Measurements from ENCODE around the gene CSRNP2. TPM values are rescaled to one million over a fixed set of nuclear protein-coding genes. Genes with fewer than 3 reads are reported as not detected.
A peak's percentile ranks its signal among the peaks of the same experiment; 100 is the strongest.

The CSRNP2 gene
- total and polyA plus RNA-seq, 12 donors = 7.7 to 25.3 (median 15.8) TPM

- Histone ChIP-seq H3K9me3 (no peaks in the 10 kb centered on the region), H3K27ac (no peak overlapping the region), H3K4me1 (peaks cover 0 to 28% (median 12%) of the 10 kb centered on the region in 9 donors), H3K4me3 (no peak overlapping the region), H3K27me3 (no peaks in the 10 kb centered on the region), H3K36me3 (no peaks in the 10 kb centered on the region)
- TF ChIP-seq CTCF (IDR thresholded peaks at IDR 0.05) = no peak
- intact Hi-C loops (cut with DNase I) = no loop called here
- 74 to 76% methylated on average over 5 of the region's 5 CpGs for WGBS, 2 donors
- DNase-seq (no peak), ATAC-seq (no peak)
Measured at GRCh38 chr12:51028813-51029150, 54.6 kb downstream of the CSRNP2 start.

GRCh38 chr12:51028126-51028812 lies 55.1 kb downstream of the CSRNP2 start:
- DNase-seq (no peak), ATAC-seq (no peak)
- peaks cover 0 to 33% (median 12%) of the 10 kb centered on the region in 9 donors for H3K4me1 ChIP-seq
- H3K27ac ChIP-seq = no peak overlapping the region
- TF ChIP-seq CTCF (IDR thresholded peaks at IDR 0.05) = peak in 2 of 9 donors; percentile 17 to 42
- WGBS, 2 donors = 27% methylated on average over 9 of the region's 9 CpGs
- H3K27me3 ChIP-seq = no peaks in the 10 kb centered on the region
- H3K9me3 ChIP-seq = no peaks in the 10 kb centered on the region
- intact Hi-C loops (cut with DNase I) = no loop called here
- H3K4me3 ChIP-seq = no peak overlapping the region
- H3K36me3 ChIP-seq = no peaks in the 10 kb centered on the region

- intact Hi-C loops (cut with DNase I) = no loop called here
- no peak overlapping the region for H3K4me3 ChIP-seq
- H3K9me3 ChIP-seq = no peaks in the 10 kb centered on the region
- H3K4me1 ChIP-seq = peaks cover 0 to 42% (median 12%) of the 10 kb centered on the region in 9 donors
- no peak for TF ChIP-seq CTCF (IDR thresholded peaks at IDR 0.05)
- 89 to 90% methylated on average over 15 of the region's 15 CpGs for WGBS, 2 donors
- no peaks in the 10 kb centered on the region for H3K27me3 ChIP-seq
- H3K36me3 ChIP-seq = no peaks in the 10 kb centered on the region
- DNase-seq (no peak), ATAC-seq (no peak)
- H3K27ac ChIP-seq = no peak overlapping the region
Measured at GRCh38 chr12:51027342-51027835, 56.0 kb downstream of the CSRNP2 start.

GRCh38 chr12:51025836-51026638 lies 57.4 kb downstream of the CSRNP2 start, which contains the start of gene SLC11A2:
Gene SLC11A2, minus strand, starts transcription at chr12:51026384. Its CDS starts 15,656 bp downstream, at chr12:51010728.
- H3K9me3 ChIP-seq = no peaks in the 10 kb centered on the region
- H3K4me3 ChIP-seq = peak within 1 kb of the TSS; percentile 55 to 92 (median 76)
- no peaks in the 10 kb centered on the region for H3K27me3 ChIP-seq
- intact Hi-C loops (cut with DNase I) = no loop called here
- H3K27ac ChIP-seq = peak within 1 kb of the TSS; percentile 38 to 93 (median 86)
- H3K4me1 ChIP-seq = peaks cover 0 to 55% (median 16%) of the 10 kb centered on the region in 9 donors
- no peaks in the 10 kb centered on the region for H3K36me3 ChIP-seq
- DNase-seq = peak; percentile 95 to 96
- peak; percentile 98 to 99 (median 99) for ATAC-seq
- WGBS, 2 donors = 0 to 1% methylated on average over 67 to 74 of the region's 74 CpGs
- peak in 4 of 9 donors; percentile 10 to 26 (median 26) for TF ChIP-seq CTCF (IDR thresholded peaks at IDR 0.05)

All from heart right ventricle (tissue), 16 donors.